WTC11 (cell line): ENCODE measurements around the gene FHOD3. TPM values are rescaled to one million over a fixed set of nuclear protein-coding genes. Genes with fewer than 3 reads are reported as not detected.

Source experiments
- ATAC-seq: fragments of 200-7000 bp; cut with Tn5 transposase; 2 replicates; pipeline ENCODE4 v1.10.0; 2021; ENCODE audit warnings: mild to moderate bottlenecking, moderate library complexity
- CTCF ChIA-PET: fragments of 300-600 bp; sonication (Branson Sonifier 250); formaldehyde crosslinking; loops from one replicate; lab custom pipeline; 2021; ENCODE audit warnings: antibody characterized with exemption; lab: Charles Lee
- POLR2A ChIA-PET: fragments of 350-600 bp; sonication (Branson Sonifier 250); formaldehyde crosslinking; loops from one replicate; lab custom pipeline; 2021; ENCODE audit warnings: antibody characterized with exemption; lab: Charles Lee
- DNase-seq: peaks from one replicate; pipeline ENCODE4 v3.0.0; 2021; ENCODE audit warnings: low spot score
- H3K27ac Mint-ChIP-seq: 2 replicates; pipeline ENCODE4 v1.8.0; 2021; ENCODE audit warnings: mixed read lengths
- H3K27me3 Mint-ChIP-seq: 2 replicates; pipeline ENCODE4 v1.8.0; 2021; ENCODE audit warnings: low read depth, mild to moderate bottlenecking, moderate library complexity, mixed read lengths
- H3K36me3 Mint-ChIP-seq: 2 replicates; pipeline ENCODE4 v1.8.0; 2021; ENCODE audit warnings: mixed read lengths
- H3K4me1 Mint-ChIP-seq: 2 replicates; pipeline ENCODE4 v1.8.0; 2022; ENCODE audit warnings: mixed read lengths
- H3K4me3 Mint-ChIP-seq: 2 replicates; pipeline ENCODE4 v1.8.0; 2021; ENCODE audit warnings: mild to moderate bottlenecking, moderate library complexity, mixed read lengths
- H3K9me3 Mint-ChIP-seq: 2 replicates; pipeline ENCODE4 v1.8.0; 2021; ENCODE audit warnings: mixed read lengths
- ATF3 ChIP-seq: sonication (generic); formaldehyde crosslinking; conservative IDR thresholded peaks from 2 replicates; pipeline ENCODE4 v1.8.1; 2022; ENCODE audit warnings: mild to moderate bottlenecking, missing genetic modification reagents
- E2F1 ChIP-seq: sonication (generic); formaldehyde crosslinking; IDR thresholded peaks from 2 replicates; pipeline ENCODE4 v1.8.0; 2022; ENCODE audit warnings: mild to moderate bottlenecking, missing genetic modification reagents
- ELF4 ChIP-seq: sonication (generic); formaldehyde crosslinking; IDR thresholded peaks from 2 replicates; pipeline ENCODE4 v1.8.1; 2022; ENCODE audit warnings: low read depth, mild to moderate bottlenecking, moderate library complexity, missing genetic modification reagents
- ETV6 ChIP-seq: sonication (generic); formaldehyde crosslinking; IDR thresholded peaks from 2 replicates; pipeline ENCODE4 v1.8.1; 2022; ENCODE audit warnings: mild to moderate bottlenecking, missing genetic modification reagents
- HMGA2 ChIP-seq: fragments of 250-450 bp; sonication (Bioruptor Pico); IDR thresholded peaks from 2 replicates; pipeline ENCODE4 v1.4.0; 2021; ENCODE audit warnings: mild to moderate bottlenecking, moderate library complexity
- KAT7 ChIP-seq: sonication (generic); formaldehyde crosslinking; IDR thresholded peaks from 2 replicates; pipeline ENCODE4 v1.8.1; 2023; ENCODE audit warnings: missing genetic modification reagents, mild to moderate bottlenecking, borderline replicate concordance
- MAX ChIP-seq: sonication (generic); formaldehyde crosslinking; IDR thresholded peaks from 2 replicates; pipeline ENCODE4 v1.8.0; 2022; ENCODE audit warnings: mild to moderate bottlenecking, missing genetic modification reagents
- NR3C1 ChIP-seq: sonication (generic); formaldehyde crosslinking; conservative IDR thresholded peaks from 2 replicates; pipeline ENCODE4 v1.8.1; 2023; ENCODE audit warnings: low read depth, mild to moderate bottlenecking, missing genetic modification reagents
- SMAD4 ChIP-seq: sonication (generic); formaldehyde crosslinking; IDR thresholded peaks from 2 replicates; pipeline ENCODE4 v1.8.0; 2022; ENCODE audit warnings: mild to moderate bottlenecking, missing genetic modification reagents
- SP1 ChIP-seq: sonication (generic); formaldehyde crosslinking; conservative IDR thresholded peaks from 2 replicates; pipeline ENCODE4 v1.8.1; 2022; ENCODE audit warnings: missing genetic modification reagents
- STAT6 ChIP-seq: sonication (generic); formaldehyde crosslinking; conservative IDR thresholded peaks from 2 replicates; pipeline ENCODE4 v1.8.1; 2023; ENCODE audit warnings: mild to moderate bottlenecking, low read depth, missing genetic modification reagents, moderate library complexity
- TP53 ChIP-seq: sonication (generic); formaldehyde crosslinking; IDR thresholded peaks from 2 replicates; pipeline ENCODE4 v1.8.1; 2023; ENCODE audit warnings: mild to moderate bottlenecking, missing genetic modification reagents
- USF1 ChIP-seq: sonication (generic); formaldehyde crosslinking; IDR thresholded peaks from 2 replicates; pipeline ENCODE4 v1.8.0; 2022; ENCODE audit warnings: mild to moderate bottlenecking, missing genetic modification reagents
- ZMAT4 ChIP-seq: fragments of 250-450 bp; sonication (Bioruptor Pico); IDR thresholded peaks from 2 replicates; pipeline ENCODE4 v1.9.0; 2021; ENCODE audit warnings: mild to moderate bottlenecking
- ZNF232 ChIP-seq: sonication (generic); formaldehyde crosslinking; IDR thresholded peaks from 2 replicates; pipeline ENCODE4 v1.8.0; 2022; ENCODE audit warnings: mild to moderate bottlenecking, missing genetic modification reagents
- ZNF532 ChIP-seq: fragments of 250-450 bp; sonication (Bioruptor Pico); IDR thresholded peaks from 2 replicates; pipeline ENCODE4 v1.9.0; 2021; ENCODE audit warnings: mild to moderate bottlenecking, borderline replicate concordance
- total RNA-seq: library from RNA; stranded (reverse); gene quantifications from 3 replicates; pipeline ENCODE4 v1.2.3, GENCODE V29; 2021
- TF ChIP-seq, protein P1 (sequence below): fragments of 250-450 bp; sonication (Bioruptor Pico); IDR thresholded peaks from 2 replicates; pipeline ENCODE4 v1.8.0; 2021; ENCODE audit warnings: mild to moderate bottlenecking
- TF ChIP-seq, protein P2 (sequence below): sonication (generic); formaldehyde crosslinking; IDR thresholded peaks from 2 replicates; pipeline ENCODE4 v1.8.1; 2023; ENCODE audit warnings: mild to moderate bottlenecking, moderate library complexity, missing genetic modification reagents

FHOD3 gene
- total RNA-seq, 1 experiment from 2014 or later, result 3.8 TPM

GRCh38 chr18:36697905-36698304 lies 400.4 kb downstream of the FHOD3 start:
- H3K9me3 Mint-ChIP-seq, result no peaks in the 10 kb centered on the region
- TF ChIP-seq USF1 (CRISPR knock-in tag) (no peak), ZNF532 (CRISPR knock-in tag) (no peak), HMGA2 (no peak), NR3C1 (no peak), E2F1 (CRISPR knock-in tag) (no peak), ATF3 (no peak), ZNF232 (CRISPR knock-in tag) (no peak)
- H3K4me3 Mint-ChIP-seq, result no peak overlapping the region
- ChIA-PET POLR2A (no interaction called here), CTCF (no interaction called here)
- no peaks in the 10 kb centered on the region for H3K27me3 Mint-ChIP-seq
- no peaks in the 10 kb centered on the region for H3K36me3 Mint-ChIP-seq
- H3K27ac Mint-ChIP-seq, result no peak overlapping the region
- no peaks in the 10 kb centered on the region for H3K4me1 Mint-ChIP-seq
- DNase-seq (no peak), ATAC-seq (no peak)

DNA sequence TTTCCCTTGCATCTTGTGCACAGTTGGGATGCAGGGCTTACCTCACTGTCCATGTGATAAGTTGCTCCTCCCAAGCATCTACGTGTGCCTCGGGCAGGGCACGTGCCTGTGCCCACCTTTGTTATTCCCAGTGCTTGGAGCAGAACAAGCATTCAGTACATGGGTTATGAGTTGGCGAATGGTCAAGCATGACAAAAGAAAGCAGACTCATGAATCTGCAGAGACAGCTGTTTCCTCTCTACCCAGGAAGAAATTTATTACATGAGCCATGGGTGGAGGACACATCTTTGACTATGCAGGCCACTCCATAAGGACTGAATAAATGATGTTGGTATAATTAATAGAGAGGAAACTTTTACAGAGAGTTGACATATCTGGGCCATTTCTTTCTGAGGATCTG lies 403.4 kb downstream of the FHOD3 start:
- TF ChIP-seq MAX (CRISPR knock-in tag) (no peak), KAT7 (CRISPR knock-in tag) (no peak), ZMAT4 (no peak), SMAD4 (CRISPR knock-in tag) (no peak), ETV6 (CRISPR knock-in tag) (no peak), STAT6 (CRISPR knock-in tag) (no peak), ELF4 (no peak), TP53 (no peak), SP1 (CRISPR knock-in tag) (no peak)
- TF ChIP-seq, protein P1, sequence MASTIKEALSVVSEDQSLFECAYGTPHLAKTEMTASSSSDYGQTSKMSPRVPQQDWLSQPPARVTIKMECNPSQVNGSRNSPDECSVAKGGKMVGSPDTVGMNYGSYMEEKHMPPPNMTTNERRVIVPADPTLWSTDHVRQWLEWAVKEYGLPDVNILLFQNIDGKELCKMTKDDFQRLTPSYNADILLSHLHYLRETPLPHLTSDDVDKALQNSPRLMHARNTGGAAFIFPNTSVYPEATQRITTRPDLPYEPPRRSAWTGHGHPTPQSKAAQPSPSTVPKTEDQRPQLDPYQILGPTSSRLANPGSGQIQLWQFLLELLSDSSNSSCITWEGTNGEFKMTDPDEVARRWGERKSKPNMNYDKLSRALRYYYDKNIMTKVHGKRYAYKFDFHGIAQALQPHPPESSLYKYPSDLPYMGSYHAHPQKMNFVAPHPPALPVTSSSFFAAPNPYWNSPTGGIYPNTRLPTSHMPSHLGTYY (CRISPR knock-in tag), result no peak
- TF ChIP-seq, protein P2, sequence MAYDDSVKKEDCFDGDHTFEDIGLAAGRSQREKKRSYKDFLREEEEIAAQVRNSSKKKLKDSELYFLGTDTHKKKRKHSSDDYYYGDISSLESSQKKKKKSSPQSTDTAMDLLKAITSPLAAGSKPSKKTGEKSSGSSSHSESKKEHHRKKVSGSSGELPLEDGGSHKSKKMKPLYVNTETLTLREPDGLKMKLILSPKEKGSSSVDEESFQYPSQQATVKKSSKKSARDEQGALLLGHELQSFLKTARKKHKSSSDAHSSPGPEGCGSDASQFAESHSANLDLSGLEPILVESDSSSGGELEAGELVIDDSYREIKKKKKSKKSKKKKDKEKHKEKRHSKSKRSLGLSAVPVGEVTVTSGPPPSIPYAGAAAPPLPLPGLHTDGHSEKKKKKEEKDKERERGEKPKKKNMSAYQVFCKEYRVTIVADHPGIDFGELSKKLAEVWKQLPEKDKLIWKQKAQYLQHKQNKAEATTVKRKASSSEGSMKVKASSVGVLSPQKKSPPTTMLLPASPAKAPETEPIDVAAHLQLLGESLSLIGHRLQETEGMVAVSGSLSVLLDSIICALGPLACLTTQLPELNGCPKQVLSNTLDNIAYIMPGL (CRISPR knock-in tag), result no peak
- Mint-ChIP-seq H3K36me3 (no peaks in the 10 kb centered on the region), H3K27ac (no peak overlapping the region), H3K4me1 (no peaks in the 10 kb centered on the region), H3K27me3 (peaks cover 3% of the 10 kb centered on the region), H3K9me3 (no peaks in the 10 kb centered on the region), H3K4me3 (no peak overlapping the region)
- DNase-seq, result no peak
- ATAC-seq, result no peak
- POLR2A ChIA-PET, result no interaction called here
- CTCF ChIA-PET, result no interaction called here
